Psoas muscle (tissue), 8 donors: ENCODE results near the gene RNF149. TPM values are rescaled to one million over a fixed set of nuclear protein-coding genes. Genes with fewer than 3 reads are reported as not detected.
"Not testable (repeated sequence)": the region's sequence is repeated elsewhere in the genome, so short reads cannot be mapped to it uniquely, and the experiment has no call there.

Experiments used
- ATAC-seq, 4 donors: fragments of 200-7000 bp; cut with Tn5 transposase; one replicate each; pipeline ENCODE4 v1.9.1; 2020; ENCODE audit warnings: moderate library complexity in 3 of 4, mild to moderate bottlenecking in 2 of 4
- DNase-seq, 2 donors: peaks; one replicate each; pipeline ENCODE4 v3.0.0-alpha.2; 2020
- H3K27ac ChIP-seq: fragments of 200-600 bp; one replicate; pipeline ENCODE4 v1.8.0; 2022
- H3K27me3 ChIP-seq, 3 donors: fragments of 200-600 bp in 1 of 3; one replicate each; pipeline versions ENCODE4 v1.6.1 to v1.8.0; 2013 to 2022; ENCODE audit warnings: low read length in 2 of 3, mild to moderate bottlenecking in 2 of 3, moderate library complexity in 1 of 3; ENCODE audit not compliant: insufficient read depth in 3 of 3
- H3K36me3 ChIP-seq, 2 donors: fragments of 200-600 bp in 1 of 2; one replicate each; pipeline versions ENCODE4 v1.6.1 to v1.8.0; 2013 to 2022; ENCODE audit warnings: low read depth in 1 of 2, mild to moderate bottlenecking in 1 of 2, moderate library complexity in 1 of 2; ENCODE audit not compliant: insufficient read depth in 1 of 2
- H3K4me1 ChIP-seq: fragments of 200-600 bp; one replicate; pipeline ENCODE4 v1.8.0; 2022
- H3K4me3 ChIP-seq: fragments of 200-600 bp; one replicate; pipeline ENCODE4 v1.8.0; 2022; ENCODE audit warnings: mild to moderate bottlenecking
- H3K9me3 ChIP-seq: fragments of 200-600 bp; one replicate; pipeline ENCODE4 v1.8.0; 2022
- CTCF ChIP-seq: fragments of 200-600 bp; IDR thresholded peaks from one replicate; pipeline ENCODE4 v1.8.0; 2022; ENCODE audit warnings: antibody characterized with exemption
- WGBS, 3 donors: extraction: QIAGEN DNeasy Blood & Tissue Kit; methylation state at CpG; one replicate each; pipeline versions ENCODE4 v1.1.6 to v1.1.7; 2013; 5-methylcytosine and 5-hydroxymethylcytosine counted together
- intact Hi-C, 2 donors: fragments of 100-400 bp; cut with DNase I; formaldehyde crosslinking; loops; one replicate each; pipeline versions ENCODE4 v1.11.0 to v1.14.2; 2022
- polyA plus RNA-seq, 3 donors: library from polyadenylated mRNA; stranded (reverse); fragments of 200-250 nt; gene quantifications; one replicate each; pipeline ENCODE4 v1.2.3, GENCODE V29; 2013
- total RNA-seq, 4 donors: library from RNA; stranded (reverse); fragmentation: NEBNext Ultra II Directional in 2 of 4; extraction: Animal tissue kit (Norgen Biotek cat#: 25700) in 2 of 4; gene quantifications; one replicate each; pipeline versions ENCODE4 v1.2.1 to v1.2.4, GENCODE V29; 2021 to 2023
- donor health status: healthy with polysubstance abuse.
- donor health status: DM: no; HTN: no; CAD: no; lungs with moderate emphysema.
- donor health status: Bipolar disorder and iron deficiency.
- donor health status: healthy.
- donor health status: DM: yes; HTN: yes; CAD: no.
- donor health status: DM: no; HTN: no; CAD: no.
- donor health status: DM: no; HTN: no; CAD: no.
- donor health status: DM: yes; HTN: yes; CAD: no.

RNF149 gene
- total and polyA plus RNA-seq, 7 donors = 10.7 to 23.7 (median 19.2) TPM

GRCh38 chr2:101238930-101239759 is 69.4 kb downstream of the RNF149 start:
- Histone ChIP-seq H3K9me3 (no peaks in the 10 kb centered on the region), H3K4me3 (no peak overlapping the region), H3K27me3 (no peaks in the 10 kb centered on the region), H3K36me3 (no peaks in the 10 kb centered on the region), H3K27ac (no peak overlapping the region), H3K4me1 (peaks cover 9% of the 10 kb centered on the region)
- ATAC-seq (no peak), DNase-seq (no peak)
- no peak for TF ChIP-seq CTCF
- 89 to 91% (median 89%) methylated on average over 12 of the region's 12 CpGs for WGBS, 3 donors
- intact Hi-C loops = no loop called here

GRCh38 chr2:101237944-101238343 is 70.6 kb downstream of the RNF149 start:
- H3K4me3 ChIP-seq, intact Hi-C loops, H3K4me1 ChIP-seq, ATAC-seq, H3K27ac ChIP-seq, H3K36me3 ChIP-seq, DNase-seq, H3K27me3 ChIP-seq, H3K9me3 ChIP-seq: not testable (repeated sequence)
- 63 to 71% (median 63%) methylated on average over 5 of the region's 5 CpGs for WGBS, 3 donors

- H3K4me3 ChIP-seq, H3K27ac ChIP-seq, ATAC-seq, H3K9me3 ChIP-seq, DNase-seq, H3K27me3 ChIP-seq, intact Hi-C loops, H3K4me1 ChIP-seq, H3K36me3 ChIP-seq: not testable (repeated sequence)
- 76 to 88% (median 86%) methylated on average over 1 of the region's 1 CpG for WGBS, 3 donors
These were observed 72.5 kb downstream of the RNF149 start for GRCh38 chr2:101235956-101236355.

GRCh38 chr2:101234169-101234938 is 74.1 kb downstream of the RNF149 start:
- no peak overlapping the region for H3K27ac ChIP-seq
- TF ChIP-seq CTCF = no peak
- H3K4me3 ChIP-seq = no peak overlapping the region
- no peaks in the 10 kb centered on the region for H3K27me3 ChIP-seq
- no peaks in the 10 kb centered on the region for H3K4me1 ChIP-seq
- no peaks in the 10 kb centered on the region for H3K36me3 ChIP-seq
- intact Hi-C loops = no loop called here
- ATAC-seq = no peak
- H3K9me3 ChIP-seq = no peaks in the 10 kb centered on the region
- no peak for DNase-seq
- WGBS, 3 donors = 55 to 68% (median 60%) methylated on average over 12 of the region's 12 CpGs

- no peak overlapping the region for H3K27ac ChIP-seq
- H3K4me3 ChIP-seq = no peak overlapping the region
- DNase-seq (no peak), ATAC-seq (no peak)
- H3K4me1 ChIP-seq = no peaks in the 10 kb centered on the region
- no peaks in the 10 kb centered on the region for H3K9me3 ChIP-seq
- H3K36me3 ChIP-seq = no peaks in the 10 kb centered on the region
- 82 to 97% (median 96%) methylated on average over 6 of the region's 6 CpGs for WGBS, 3 donors
- intact Hi-C loops = no loop called here
- no peaks in the 10 kb centered on the region for H3K27me3 ChIP-seq
- no peak for TF ChIP-seq CTCF
These were observed 75.7 kb downstream of the RNF149 start for GRCh38 chr2:101232770-101233169.
